Right lung (tissue), 5 donors: ENCODE measurements around the gene KBTBD4. TPM values are rescaled to one million over a fixed set of nuclear protein-coding genes. Genes with fewer than 3 reads are reported as not detected.
"Not testable (repeated sequence)": the region's sequence is repeated elsewhere in the genome, so short reads cannot be mapped to it uniquely, and the experiment has no call there.

Experiments
- DNase-seq, 2 donors: peaks; one replicate each; pipeline ENCODE4 v3.0.0-alpha.2; 2013
- polyA plus RNA-seq, 5 donors: library from polyadenylated mRNA; unstranded; fragments of 120-200 nt; gene quantifications; one replicate each; pipeline versions ENCODE4 v1.2.1 to v1.2.3, GENCODE V29; 2013; ENCODE audit warnings: inconsistent platforms in 1 of 5, low replicate concordance in 1 of 5; ENCODE audit not compliant: insufficient read length in 5 of 5, insufficient read depth in 1 of 5

KBTBD4 gene
- polyA plus RNA-seq, 5 donors = 19.5 to 20.5 (median 19.9) TPM

- DNase-seq = not testable (repeated sequence)
Measured at GRCh38 chr11:47564366-47564765, 14.4 kb downstream of the KBTBD4 start.

- not testable (repeated sequence) for DNase-seq
Measured at GRCh38 chr11:47562393-47562792, 16.4 kb downstream of the KBTBD4 start.

GRCh38 chr11:47560426-47560825, 18.3 kb downstream of the KBTBD4 start:
- DNase-seq = no peak

- no peak for DNase-seq
Measured at GRCh38 chr11:47558695-47559094, 20.1 kb downstream of the KBTBD4 start.

- not testable (repeated sequence) for DNase-seq
Measured at GRCh38 chr11:47557004-47557403, 21.8 kb downstream of the KBTBD4 start.

- DNase-seq = peak in 1 of 2 donors; percentile 45
Measured at GRCh38 chr11:47553406-47553743, 25.4 kb downstream of the KBTBD4 start.

- DNase-seq = peak; percentile 85 to 89
Measured at GRCh38 chr11:47552566-47553405, 26.0 kb downstream of the KBTBD4 start, which contains the start of gene CELF1. Gene CELF1 (minus strand): TSS chr11:47553132. CDS start chr11:47499523, 53,609 bp downstream.

GRCh38 chr11:47552056-47552565, 26.7 kb downstream of the KBTBD4 start:
- peak in 1 of 2 donors; percentile 22 for DNase-seq

- DNase-seq = no peak
Measured at GRCh38 chr11:47551086-47551485, 27.7 kb downstream of the KBTBD4 start.

GRCh38 chr11:47550288-47551047, 28.3 kb downstream of the KBTBD4 start:
- no peak for DNase-seq

- not testable (repeated sequence) for DNase-seq
Measured at GRCh38 chr11:47546274-47546673, 32.5 kb downstream of the KBTBD4 start.

- DNase-seq = no peak
Measured at GRCh38 chr11:47545298-47545697, 33.5 kb downstream of the KBTBD4 start.

- DNase-seq = no peak
Measured at GRCh38 chr11:47541070-47541469, 37.7 kb downstream of the KBTBD4 start.

- no peak for DNase-seq
Measured at GRCh38 chr11:47539681-47540039, 39.1 kb downstream of the KBTBD4 start.

- peak; percentile 55 to 61 for DNase-seq
Measured at GRCh38 chr11:47538741-47539565, 39.8 kb downstream of the KBTBD4 start.

GRCh38 chr11:47536915-47537314, 41.9 kb downstream of the KBTBD4 start:
- peak; percentile 35 to 65 for DNase-seq

GRCh38 chr11:47534704-47535251, 44.0 kb downstream of the KBTBD4 start:
- DNase-seq = no peak

- DNase-seq = no peak
Measured at GRCh38 chr11:47533690-47534151, 45.0 kb downstream of the KBTBD4 start.

GRCh38 chr11:47532597-47533213, 46.1 kb downstream of the KBTBD4 start:
- no peak for DNase-seq

- DNase-seq = no peak
Measured at GRCh38 chr11:47531666-47532065, 47.1 kb downstream of the KBTBD4 start.

GRCh38 chr11:47530721-47531120, 48.0 kb downstream of the KBTBD4 start:
- not testable (repeated sequence) for DNase-seq
